GM19328 (cell line): ENCODE results near the gene APEH.

ENCODE experiments used
- ATAC-seq: cut with Tn5 transposase; IDR thresholded peaks from one replicate; pipeline ENCODE4 v1.9.1; 2021; ENCODE audit warnings: mild to moderate bottlenecking, moderate library complexity; ENCODE audit not compliant: unreplicated experiment

Gene APEH

DNA sequence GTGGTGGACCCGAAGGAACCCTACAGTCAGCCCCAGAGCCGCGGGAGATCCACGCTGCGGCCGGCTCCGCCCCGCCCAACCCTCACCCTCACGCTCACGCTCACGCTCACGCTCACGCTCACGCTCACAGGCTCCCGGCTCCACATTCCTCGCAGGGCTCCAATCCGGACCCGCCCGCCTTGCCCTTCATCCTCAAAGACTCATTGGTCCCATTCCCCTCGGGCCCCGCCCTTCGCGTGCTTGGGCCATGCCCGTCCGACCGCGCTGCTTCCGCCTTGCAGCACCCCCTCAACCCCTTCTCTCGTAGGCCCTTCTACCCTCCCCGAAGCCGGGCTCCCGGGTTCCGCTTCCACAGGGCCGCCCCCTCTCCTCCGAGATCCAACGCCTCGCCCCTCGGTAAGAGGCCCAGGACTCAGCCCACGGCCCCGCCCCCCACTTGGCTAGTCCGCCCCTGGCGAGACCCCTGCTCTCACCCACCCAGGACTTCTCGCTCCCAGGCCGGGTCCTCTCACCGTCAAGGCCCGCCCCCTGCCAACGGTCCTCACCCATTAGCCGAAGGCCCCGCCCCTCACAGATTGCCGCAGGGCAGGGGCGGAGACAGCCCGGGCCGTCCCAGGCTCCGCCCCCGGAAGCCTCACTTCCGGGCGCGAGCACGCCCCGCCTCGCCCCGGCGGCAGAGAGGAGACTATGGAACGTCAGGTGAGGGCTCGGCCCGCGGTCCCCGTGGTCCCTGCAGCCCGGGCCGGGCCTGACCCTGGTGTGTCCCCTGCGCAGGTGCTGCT, at the start of gene APEH:
APEH (plus strand) TSS at position 637 of the 782 bp plus-strand sequence; CDS start at position 688, 51 bp downstream.
- ATAC-seq, result peak; percentile 81

GRCh38 chr3:49625071-49625470, 49.1 kb upstream of the APEH start:
- no peak for ATAC-seq

DNA sequence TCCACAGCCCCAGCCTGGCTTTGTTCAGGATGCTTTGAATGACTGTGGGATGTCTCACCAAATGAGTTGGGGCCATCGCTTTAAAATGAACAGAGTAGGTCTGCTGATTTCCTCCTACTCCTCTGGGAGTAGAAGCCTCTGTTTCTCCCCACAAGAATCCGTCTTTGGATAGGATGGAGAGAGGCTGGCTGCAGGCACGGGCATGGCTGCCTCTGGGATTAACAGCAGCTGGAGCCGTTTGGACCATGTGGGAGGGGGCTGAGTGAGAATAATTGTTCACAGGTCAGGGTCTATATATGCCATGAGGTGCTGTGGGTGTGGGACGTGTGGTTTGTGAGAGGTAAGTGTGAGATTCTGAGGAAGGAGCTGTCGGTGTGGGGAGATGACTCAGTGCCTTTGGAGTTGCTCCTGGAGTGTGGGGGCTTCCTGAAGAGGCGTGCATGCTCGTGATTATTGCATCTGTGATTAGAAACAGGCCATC, 48.0 kb upstream of the APEH start:
- no peak for ATAC-seq

GRCh38 chr3:49626796-49627195, 47.4 kb upstream of the APEH start:
- ATAC-seq, result no peak

- ATAC-seq, result no peak
Measured at GRCh38 chr3:49627634-49628033, 46.5 kb upstream of the APEH start.

DNA sequence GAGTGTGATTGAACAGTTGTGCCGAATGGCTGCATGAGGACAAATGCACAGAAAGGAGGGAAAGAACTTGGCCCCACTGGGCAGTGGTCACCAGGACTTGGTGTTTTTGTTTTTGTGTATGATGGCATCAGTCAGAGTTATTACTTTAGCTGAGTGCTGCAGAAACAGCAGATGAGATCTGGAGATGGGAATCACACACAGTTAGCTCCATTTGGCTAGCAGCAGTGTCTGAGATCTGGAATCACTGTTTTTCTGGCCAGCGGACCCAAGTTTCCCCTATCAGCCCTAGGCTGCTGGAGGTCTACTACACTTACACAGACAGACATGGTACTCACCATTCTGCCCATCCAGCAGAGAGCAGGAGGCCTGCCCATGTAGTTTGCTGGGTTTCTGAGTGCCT, 45.9 kb upstream of the APEH start:
- ATAC-seq, result no peak

- ATAC-seq, result no peak
Measured at GRCh38 chr3:49629451-49629850, 44.7 kb upstream of the APEH start.

DNA sequence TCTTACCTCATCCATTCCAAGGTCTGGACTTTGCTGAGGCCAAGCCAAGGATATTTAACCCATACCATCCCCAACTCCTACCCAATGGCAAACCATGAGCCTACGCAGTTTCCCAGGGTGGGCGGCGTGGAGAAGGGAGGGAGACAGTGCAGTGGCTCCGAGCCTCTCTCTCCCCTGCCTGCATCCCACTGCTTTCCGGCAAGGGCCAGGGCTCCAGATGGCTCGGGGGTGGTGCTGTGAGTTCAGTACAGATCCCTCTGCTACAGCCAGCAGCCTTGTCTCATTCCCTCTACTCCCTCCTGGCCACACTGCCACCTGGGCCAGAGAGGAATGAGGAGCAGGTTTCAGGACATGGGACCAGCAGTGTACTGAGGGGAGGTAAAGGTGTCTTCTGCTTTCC, 44.3 kb upstream of the APEH start:
- no peak for ATAC-seq

- ATAC-seq, result no peak
Measured at GRCh38 chr3:49630784-49631183, 43.4 kb upstream of the APEH start.

GRCh38 chr3:49634736-49635135, 39.4 kb upstream of the APEH start:
- no peak for ATAC-seq

DNA sequence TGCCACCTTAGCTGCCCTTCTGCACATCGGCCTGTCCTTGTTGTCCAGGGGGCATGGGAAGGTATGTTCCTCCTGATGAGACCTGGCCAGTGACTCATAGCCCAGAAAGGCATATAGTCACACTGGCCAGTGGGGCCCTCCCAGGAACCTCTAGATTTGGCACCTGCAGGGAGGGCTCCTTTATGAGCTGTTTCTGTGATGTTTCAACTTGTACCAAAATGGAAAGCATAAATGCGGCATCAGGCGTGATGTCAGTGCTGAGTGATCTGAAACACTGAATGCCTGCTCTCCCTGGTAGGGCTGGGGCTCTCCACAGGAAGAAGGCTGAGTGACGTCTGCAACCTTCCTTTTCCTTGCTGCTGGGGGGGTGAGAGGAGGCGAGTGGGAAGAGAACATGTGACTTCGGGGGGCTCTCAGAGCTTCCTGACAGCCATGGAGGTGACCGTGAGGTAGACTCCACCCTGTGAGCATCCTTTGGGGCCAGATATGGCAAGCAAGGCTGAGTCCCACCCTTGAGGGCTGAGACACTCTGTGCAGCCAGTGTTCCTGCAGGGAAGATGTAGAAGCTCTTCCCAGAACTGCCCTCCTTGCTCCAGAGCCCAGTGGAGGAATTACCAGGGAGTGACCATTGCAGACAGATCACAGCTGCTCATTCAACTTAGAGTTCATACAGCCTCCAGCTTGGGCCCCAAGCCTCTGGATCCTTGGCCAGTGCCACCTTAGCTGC, 37.1 kb upstream of the APEH start:
- no peak for ATAC-seq

DNA sequence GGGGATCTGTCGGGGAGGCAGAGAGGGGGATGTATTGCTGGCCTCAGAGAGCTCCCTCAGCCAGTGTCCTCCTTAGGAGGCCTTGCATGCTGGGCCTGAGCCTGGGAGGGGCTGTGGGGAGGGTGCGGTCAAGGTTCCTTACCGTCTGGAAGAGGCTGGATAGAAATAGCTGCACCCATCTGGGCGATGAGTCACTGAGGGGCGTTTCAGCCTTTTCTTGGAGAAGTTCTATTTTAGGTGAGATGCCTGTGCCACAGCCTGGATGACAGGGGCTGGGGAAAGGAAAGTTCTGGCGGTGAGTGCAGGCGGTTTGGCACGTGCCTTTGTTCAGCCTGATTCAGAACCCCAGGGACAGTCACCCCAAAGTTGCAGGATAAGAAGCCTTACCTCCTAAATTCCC, 35.7 kb upstream of the APEH start:
- no peak for ATAC-seq

DNA sequence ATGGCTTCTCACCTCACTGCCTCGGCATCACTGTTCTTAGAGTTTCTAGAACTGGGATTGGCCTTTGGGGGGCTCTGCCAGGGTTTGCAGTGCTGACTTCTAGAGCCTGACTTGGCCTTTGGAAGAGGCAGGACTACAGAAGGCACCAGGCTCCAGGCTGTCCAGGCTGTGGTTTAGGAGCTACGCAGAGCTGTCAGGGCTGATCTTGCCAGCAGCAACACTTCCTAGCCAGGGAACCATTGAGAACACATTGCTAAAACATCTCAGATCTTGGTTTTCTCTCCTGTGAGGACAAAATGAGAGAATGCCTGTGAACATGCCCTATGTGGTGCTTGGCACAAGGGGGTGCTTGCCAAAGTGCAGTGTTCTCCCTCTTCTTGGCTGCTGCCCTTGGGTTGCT, 34.6 kb upstream of the APEH start:
- no peak for ATAC-seq

DNA sequence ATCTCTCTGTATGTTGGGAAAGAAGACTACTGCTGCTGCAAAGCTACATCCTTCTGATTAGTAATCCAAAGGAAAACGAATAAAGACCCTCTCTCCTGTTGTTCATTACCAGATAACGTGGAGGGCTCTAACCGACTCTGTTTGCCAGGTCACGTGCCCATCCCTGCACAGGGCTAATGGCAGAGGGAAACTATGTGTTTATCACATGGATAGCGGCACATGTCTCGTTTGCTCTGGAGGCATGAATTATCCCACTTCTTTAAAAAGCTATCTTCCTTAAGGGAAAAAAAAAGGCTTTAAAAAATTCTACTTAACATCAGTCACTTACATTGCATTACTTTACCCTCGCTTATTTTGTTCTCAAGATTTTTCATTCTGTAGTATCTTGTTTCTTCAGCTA, 32.9 kb upstream of the APEH start:
- no peak for ATAC-seq

- no peak for ATAC-seq
Measured at GRCh38 chr3:49641921-49642707, 32.0 kb upstream of the APEH start.

- ATAC-seq, result no peak
Measured at GRCh38 chr3:49642708-49643145, 31.4 kb upstream of the APEH start.

- ATAC-seq, result no peak
Measured at GRCh38 chr3:49644684-49645083, 29.5 kb upstream of the APEH start.

- no peak for ATAC-seq
Measured at GRCh38 chr3:49646236-49646635, 27.9 kb upstream of the APEH start.

DNA sequence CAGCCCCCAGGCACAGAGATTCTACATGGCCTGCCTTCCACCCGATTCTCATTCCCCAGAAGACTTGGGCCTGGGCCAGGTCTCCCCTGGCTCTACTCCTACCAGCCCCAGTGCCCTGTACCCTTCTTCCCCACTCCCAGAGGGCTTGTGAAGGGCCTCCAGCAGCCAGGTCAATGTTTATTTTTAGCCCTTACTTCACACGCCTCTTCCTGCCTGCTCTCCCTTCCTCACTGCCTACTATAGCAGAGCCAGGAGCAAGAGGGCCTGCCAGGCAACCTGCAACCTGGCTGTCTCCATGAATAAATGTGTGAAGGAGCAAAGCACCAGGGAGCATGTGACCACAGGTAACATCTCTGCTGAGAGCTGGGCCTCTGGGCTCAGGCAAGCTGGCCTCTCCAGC, 26.4 kb upstream of the APEH start:
- no peak for ATAC-seq

- no peak for ATAC-seq
Measured at GRCh38 chr3:49648354-49649019, 25.7 kb upstream of the APEH start.

GRCh38 chr3:49649576-49649975, 24.6 kb upstream of the APEH start:
- ATAC-seq, result no peak
